GM18868 (cell line): Measurements from ENCODE around the gene FERMT3.

ENCODE experiments used
- ATAC-seq: cut with Tn5 transposase; IDR thresholded peaks from one replicate; pipeline ENCODE4 v1.9.1; 2021; ENCODE audit warnings: mild to moderate bottlenecking, moderate library complexity; ENCODE audit not compliant: unreplicated experiment

FERMT3 gene

GRCh38 chr11:64247729-64248531 is 41.4 kb downstream of the FERMT3 start:
- no peak for ATAC-seq

GRCh38 chr11:64248578-64248977 is 42.1 kb downstream of the FERMT3 start:
- no peak for ATAC-seq

GRCh38 chr11:64249038-64249437 is 42.5 kb downstream of the FERMT3 start:
- ATAC-seq = no peak

GRCh38 chr11:64249563-64250414 is 43.3 kb downstream of the FERMT3 start:
- no peak for ATAC-seq

GRCh38 chr11:64250415-64251015 is 44.0 kb downstream of the FERMT3 start:
- ATAC-seq = no peak

GRCh38 chr11:64251016-64251752 is 44.7 kb downstream of the FERMT3 start, which contains the start of gene PLCB3:
PLCB3 (plus strand) TSS chr11:64251530; CDS start chr11:64251650, 120 bp downstream.
- peak; percentile 52 for ATAC-seq

- ATAC-seq = no peak
Observed at GRCh38 chr11:64251753-64252002, 45.2 kb downstream of the FERMT3 start.

- no peak for ATAC-seq
Observed at GRCh38 chr11:64252003-64252872, 45.7 kb downstream of the FERMT3 start.

GRCh38 chr11:64253043-64253442 is 46.5 kb downstream of the FERMT3 start:
- no peak for ATAC-seq

- no peak for ATAC-seq
Observed at GRCh38 chr11:64253481-64253880, 47.0 kb downstream of the FERMT3 start.

- ATAC-seq = no peak
Observed at GRCh38 chr11:64254326-64254725, 47.8 kb downstream of the FERMT3 start.

GRCh38 chr11:64255135-64256128 is 48.9 kb downstream of the FERMT3 start:
- ATAC-seq = no peak

GRCh38 chr11:64256300-64256699 is 49.8 kb downstream of the FERMT3 start:
- no peak for ATAC-seq

- ATAC-seq = no peak
Observed at GRCh38 chr11:64258356-64258755, 51.8 kb downstream of the FERMT3 start.

GRCh38 chr11:64258946-64259532 is 52.5 kb downstream of the FERMT3 start:
- ATAC-seq = no peak

- no peak for ATAC-seq
Observed at GRCh38 chr11:64259533-64260067, 53.1 kb downstream of the FERMT3 start.

GRCh38 chr11:64260147-64260708 is 53.7 kb downstream of the FERMT3 start:
- no peak for ATAC-seq

GRCh38 chr11:64261556-64262080 is 55.1 kb downstream of the FERMT3 start:
- ATAC-seq = no peak
